GM12878 (cell line): Measurements from ENCODE around the gene MEAF6.
"Not testable (repeated sequence)": the region's sequence is repeated elsewhere in the genome, so short reads cannot be mapped to it uniquely, and the experiment has no call there.

Experiments used
- BRCA1 ChIP-seq: IDR thresholded peaks from 2 replicates; pipeline ENCODE4 v1.6.1; 2011; ENCODE audit warnings: low read depth, low read length, improper control_type of control experiment
- CBFB ChIP-seq: IDR thresholded peaks from 2 replicates; pipeline ENCODE4 v1.6.1; 2016; ENCODE audit warnings: antibody characterized with exemption, low read depth
- CTCF ChIP-seq, 3 experiments: IDR thresholded peaks in 2 of 3; conservative IDR thresholded peaks in 1 of 3; 2 replicates each; pipeline ENCODE4 v1.5.1; 2011; ENCODE audit warnings: low read depth in 3 of 3, low read length in 3 of 3, mild to moderate bottlenecking in 3 of 3, control low read depth in 2 of 3, moderate library complexity in 2 of 3, inconsistent platforms in 1 of 3, mixed read lengths in 1 of 3; ENCODE audit not compliant: control insufficient read depth in 2 of 3, insufficient read depth in 1 of 3; ENCODE audit errors: extremely low read depth in 1 of 3
- DPF2 ChIP-seq: fragments of 450-650 bp; IDR thresholded peaks from 2 replicates; pipeline ENCODE4 v1.6.1; 2017; ENCODE audit warnings: mild to moderate bottlenecking
- EZH2 ChIP-seq: IDR thresholded peaks from 2 replicates; pipeline ENCODE4 v1.6.1; 2012; ENCODE audit warnings: low read depth, mild to moderate bottlenecking, control low read depth, inconsistent platforms, low read length, borderline replicate concordance; ENCODE audit not compliant: control insufficient read depth
- IKZF1 ChIP-seq: fragments of 450-650 bp; conservative IDR thresholded peaks from 2 replicates; pipeline ENCODE4 v1.6.1; 2017; ENCODE audit warnings: antibody characterized with exemption, mild to moderate bottlenecking
- POLR2A ChIP-seq: IDR thresholded peaks from 2 replicates; pipeline ENCODE4 v1.6.1; 2011; ENCODE audit warnings: low read depth, mild to moderate bottlenecking, low read length
- POLR2AphosphoS5 ChIP-seq: IDR thresholded peaks from 2 replicates; pipeline ENCODE4 v1.6.1; 2011; ENCODE audit warnings: mild to moderate bottlenecking, low read length, inconsistent platforms
- USF1 ChIP-seq: IDR thresholded peaks from 2 replicates; pipeline ENCODE4 v1.6.1; 2011; ENCODE audit warnings: borderline replicate concordance, low read depth, mild to moderate bottlenecking, moderate library complexity, mixed read lengths, low read length; ENCODE audit not compliant: insufficient read depth; ENCODE audit errors: extremely low read length

- not testable (repeated sequence) for TF ChIP-seq CBFB; IKZF1; POLR2A; CTCF (IDR thresholded peaks at IDR 0.05 in 2 of 3, conservative IDR thresholded peaks at IDR 0.05 in 1 of 3; ENCODE audit: control insufficient read depth in 2 of 3, extremely low read depth in 1 of 3, insufficient read depth in 1 of 3, low read depth in 3 of 3, low read length in 3 of 3); EZH2; USF1; POLR2AphosphoS5; DPF2; BRCA1
Observed at GRCh38 chr1:37532418-37533156, 18.0 kb upstream of the MEAF6 start.
